ENCODE data around the gene GPBP1. TPM values are rescaled to one million over a fixed set of nuclear protein-coding genes. Genes with fewer than 3 reads are reported as not detected.
A peak's percentile ranks its signal among the peaks of the same experiment; 100 is the strongest.

GPBP1 gene
- polyA plus RNA-seq, 3 donors, result 23.2 to 43.7 (median 30.9) TPM

DNA sequence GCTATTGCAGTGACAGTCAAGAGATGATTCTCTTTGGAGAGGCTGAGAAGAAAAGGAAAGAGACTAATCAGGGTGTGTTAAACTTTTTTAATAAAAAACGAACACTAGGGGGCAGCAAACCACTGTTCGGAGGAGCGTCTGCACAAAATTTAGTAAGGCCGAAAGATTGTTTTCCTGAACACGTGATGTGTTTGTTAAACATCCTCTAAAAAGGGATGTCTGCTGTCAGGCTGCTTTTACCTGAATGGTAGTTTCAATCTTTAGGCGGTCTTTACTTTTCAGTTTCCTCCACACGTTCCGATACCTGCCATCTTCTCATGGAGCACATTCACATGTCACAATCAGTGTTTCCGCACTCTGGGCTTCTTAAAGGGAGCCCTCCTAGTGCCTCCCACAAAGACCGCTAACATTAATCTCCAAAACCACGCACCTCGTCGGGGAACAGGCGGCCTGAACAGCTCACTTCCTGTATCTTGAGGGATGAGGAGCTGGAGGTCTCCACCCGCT, 125.2 kb downstream of the GPBP1 start:
- no peaks in the 10 kb centered on the region for H3K36me3 Mint-ChIP-seq
- Histone ChIP-seq H2AFZ (ENCODE audit: insufficient read depth, low read depth, low read length, poor library complexity, severe bottlenecking) (peak overlapping the region; percentile 69), H3K9ac (ENCODE audit: insufficient read depth, low read length, poor library complexity, severe bottlenecking) (no peak overlapping the region), H3K27me3 (ENCODE audit: control insufficient read depth in 2 of 2, insufficient read depth in 2 of 2, low read length in 2 of 2) (no peaks in the 10 kb centered on the region), H3K4me1 (ENCODE audit: control insufficient read depth in 1 of 2, insufficient read depth in 2 of 2, low read length in 2 of 2) (peaks cover 10 to 18% of the 10 kb centered on the region in 2 donors), H3K27ac (ENCODE audit: low read depth in 1 of 2, low read length in 2 of 2) (peak overlapping the region in 1 of 2 donors; percentile 36), H4K20me1 (ENCODE audit: insufficient read depth, low read length) (no peaks in the 10 kb centered on the region), H3K79me2 (ENCODE audit: insufficient read depth, low read length) (no peaks in the 10 kb centered on the region), H3K4me2 (replicated peaks; ENCODE audit: extremely low read depth, low read length, poor library complexity, severe bottlenecking) (peak overlapping the region; percentile 74), H3K9me3 (replicated peaks in 1 of 2; ENCODE audit: control insufficient read depth in 1 of 2, insufficient read depth in 1 of 2, low read length in 2 of 2) (no peaks in the 10 kb centered on the region), H3K36me3 (replicated peaks in 1 of 2; ENCODE audit: control insufficient read depth in 1 of 2, insufficient read depth in 2 of 2, low read length in 2 of 2) (no peaks in the 10 kb centered on the region), H3K4me3 (replicated peaks in 1 of 3; ENCODE audit: low read depth in 2 of 3, low read length in 3 of 3) (peak overlapping the region; percentile 10 to 62 (median 23))
- no peaks in the 10 kb centered on the region for H3K9me3 Mint-ChIP-seq
- peak overlapping the region; percentile 76 to 91 for H3K4me3 Mint-ChIP-seq
- peaks cover 0 to 4% (median 3%) of the 10 kb centered on the region in 3 donors for H3K27me3 Mint-ChIP-seq (ENCODE audit: low read depth in 3 of 3)
- TF ChIP-seq, protein P1, sequence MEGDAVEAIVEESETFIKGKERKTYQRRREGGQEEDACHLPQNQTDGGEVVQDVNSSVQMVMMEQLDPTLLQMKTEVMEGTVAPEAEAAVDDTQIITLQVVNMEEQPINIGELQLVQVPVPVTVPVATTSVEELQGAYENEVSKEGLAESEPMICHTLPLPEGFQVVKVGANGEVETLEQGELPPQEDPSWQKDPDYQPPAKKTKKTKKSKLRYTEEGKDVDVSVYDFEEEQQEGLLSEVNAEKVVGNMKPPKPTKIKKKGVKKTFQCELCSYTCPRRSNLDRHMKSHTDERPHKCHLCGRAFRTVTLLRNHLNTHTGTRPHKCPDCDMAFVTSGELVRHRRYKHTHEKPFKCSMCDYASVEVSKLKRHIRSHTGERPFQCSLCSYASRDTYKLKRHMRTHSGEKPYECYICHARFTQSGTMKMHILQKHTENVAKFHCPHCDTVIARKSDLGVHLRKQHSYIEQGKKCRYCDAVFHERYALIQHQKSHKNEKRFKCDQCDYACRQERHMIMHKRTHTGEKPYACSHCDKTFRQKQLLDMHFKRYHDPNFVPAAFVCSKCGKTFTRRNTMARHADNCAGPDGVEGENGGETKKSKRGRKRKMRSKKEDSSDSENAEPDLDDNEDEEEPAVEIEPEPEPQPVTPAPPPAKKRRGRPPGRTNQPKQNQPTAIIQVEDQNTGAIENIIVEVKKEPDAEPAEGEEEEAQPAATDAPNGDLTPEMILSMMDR (IDR thresholded peaks at IDR 0.05), result peak; percentile 45
- peaks cover 14% of the 10 kb centered on the region for H3K4me1 Mint-ChIP-seq
- intact Hi-C loops (cut with micrococcal nuclease), result loop anchor here (5.0 kb wide), 1 partner anchor 1163 kb away; the partner anchor contains the start of gene PLK2 (in 2 of the 2)
- peak; percentile 56 to 71 (median 67) for DNase-seq
- H3K27ac Mint-ChIP-seq, result peak overlapping the region in 6 of 7 donors; percentile 40 to 82 (median 75)
- WGBS (ENCODE audit: insufficient coverage), result 5% methylated on average over 7 of the region's 15 CpGs

- intact Hi-C loops (cut with micrococcal nuclease), result loop anchor here (5.0 kb wide), 1 partner anchor 1162 kb away; the partner anchor contains the start of gene PLK2 (in 2 of the 2)
- no peaks in the 10 kb centered on the region for H3K27me3 ChIP-seq (ENCODE audit: control insufficient read depth in 2 of 2, insufficient read depth in 2 of 2, low read length in 2 of 2)
- no peaks in the 10 kb centered on the region for H3K36me3 Mint-ChIP-seq
- TF ChIP-seq, protein P1 (IDR thresholded peaks at IDR 0.05), result no peak
- H3K4me1 Mint-ChIP-seq, result peaks cover 14% of the 10 kb centered on the region
- no peak overlapping the region for H3K4me3 ChIP-seq (replicated peaks in 1 of 3; ENCODE audit: low read depth in 2 of 3, low read length in 3 of 3)
- no peaks in the 10 kb centered on the region for H3K9me3 Mint-ChIP-seq
- no peaks in the 10 kb centered on the region for H3K79me2 ChIP-seq (ENCODE audit: insufficient read depth, low read length)
- H3K36me3 ChIP-seq (replicated peaks in 1 of 2; ENCODE audit: control insufficient read depth in 1 of 2, insufficient read depth in 2 of 2, low read length in 2 of 2), result no peaks in the 10 kb centered on the region
- H3K9ac ChIP-seq (ENCODE audit: insufficient read depth, low read length, poor library complexity, severe bottlenecking), result no peak overlapping the region
- no peak overlapping the region for H3K27ac Mint-ChIP-seq
- H3K27ac ChIP-seq (ENCODE audit: low read depth in 1 of 2, low read length in 2 of 2), result no peak overlapping the region
- no peaks in the 10 kb centered on the region for H4K20me1 ChIP-seq (ENCODE audit: insufficient read depth, low read length)
- peak overlapping the region in 1 of 2 donors; percentile 76 for H3K4me3 Mint-ChIP-seq
- H3K27me3 Mint-ChIP-seq (ENCODE audit: low read depth in 3 of 3), result peaks cover 0 to 3% (median 1%) of the 10 kb centered on the region in 3 donors
- peak; percentile 19 to 33 (median 26) for DNase-seq
- H3K4me1 ChIP-seq (ENCODE audit: control insufficient read depth in 1 of 2, insufficient read depth in 2 of 2, low read length in 2 of 2), result peaks cover 10 to 18% of the 10 kb centered on the region in 2 donors
- H3K9me3 ChIP-seq (replicated peaks in 1 of 2; ENCODE audit: control insufficient read depth in 1 of 2, insufficient read depth in 1 of 2, low read length in 2 of 2), result no peaks in the 10 kb centered on the region
- H3K4me2 ChIP-seq (replicated peaks; ENCODE audit: extremely low read depth, low read length, poor library complexity, severe bottlenecking), result no peak overlapping the region
- H2AFZ ChIP-seq (ENCODE audit: insufficient read depth, low read depth, low read length, poor library complexity, severe bottlenecking), result no peak overlapping the region
- WGBS (ENCODE audit: insufficient coverage), result 94% methylated on average over 2 of the region's 3 CpGs
Measured at GRCh38 chr5:57299986-57300385, 126.1 kb downstream of the GPBP1 start.

All from CD14-positive monocyte (primary cell).